Esophagus muscularis mucosa (tissue), 3 donors: ENCODE data around the gene DES.

Experiments used
- POLR2A ChIP-seq: fragments of 450-650 bp; IDR thresholded peaks from one replicate; pipeline ENCODE4 v1.6.1; 2017; ENCODE audit warnings: antibody characterized with exemption, moderate library complexity, mild to moderate bottlenecking, low read depth
- TF ChIP-seq, protein P1 (sequence below), 3 experiments: fragments of 200-600 bp in 2 of 3; fragments of 450-650 bp in 1 of 3; sonication (generic) in 2 of 3; IDR thresholded peaks; one replicate each; pipeline ENCODE4 v1.5.1; 2017 to 2019; ENCODE audit warnings: antibody characterized with exemption in 3 of 3, mild to moderate bottlenecking in 2 of 3, moderate library complexity in 1 of 3

DNA sequence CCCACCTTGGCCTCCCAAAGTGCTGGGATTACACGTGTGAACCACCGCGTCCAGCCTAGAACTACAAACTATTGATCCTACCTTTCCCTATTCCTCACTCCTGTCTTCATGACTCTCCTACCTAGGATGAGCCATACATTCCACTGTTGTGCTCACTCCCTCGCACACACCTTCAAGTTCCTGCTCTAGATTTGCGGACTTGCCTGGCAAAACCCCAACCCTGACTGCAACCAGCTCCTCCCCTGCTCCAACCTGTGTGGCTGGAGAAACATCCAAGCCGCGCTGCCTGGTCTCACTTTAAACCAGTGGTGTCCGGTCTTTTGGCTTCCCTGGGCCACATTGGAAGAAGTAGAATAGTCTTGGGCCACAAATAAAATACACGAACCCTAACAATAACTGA is 25.4 kb upstream of the DES start:
- TF ChIP-seq POLR2A, result no peak
- TF ChIP-seq, protein P1, sequence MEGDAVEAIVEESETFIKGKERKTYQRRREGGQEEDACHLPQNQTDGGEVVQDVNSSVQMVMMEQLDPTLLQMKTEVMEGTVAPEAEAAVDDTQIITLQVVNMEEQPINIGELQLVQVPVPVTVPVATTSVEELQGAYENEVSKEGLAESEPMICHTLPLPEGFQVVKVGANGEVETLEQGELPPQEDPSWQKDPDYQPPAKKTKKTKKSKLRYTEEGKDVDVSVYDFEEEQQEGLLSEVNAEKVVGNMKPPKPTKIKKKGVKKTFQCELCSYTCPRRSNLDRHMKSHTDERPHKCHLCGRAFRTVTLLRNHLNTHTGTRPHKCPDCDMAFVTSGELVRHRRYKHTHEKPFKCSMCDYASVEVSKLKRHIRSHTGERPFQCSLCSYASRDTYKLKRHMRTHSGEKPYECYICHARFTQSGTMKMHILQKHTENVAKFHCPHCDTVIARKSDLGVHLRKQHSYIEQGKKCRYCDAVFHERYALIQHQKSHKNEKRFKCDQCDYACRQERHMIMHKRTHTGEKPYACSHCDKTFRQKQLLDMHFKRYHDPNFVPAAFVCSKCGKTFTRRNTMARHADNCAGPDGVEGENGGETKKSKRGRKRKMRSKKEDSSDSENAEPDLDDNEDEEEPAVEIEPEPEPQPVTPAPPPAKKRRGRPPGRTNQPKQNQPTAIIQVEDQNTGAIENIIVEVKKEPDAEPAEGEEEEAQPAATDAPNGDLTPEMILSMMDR (IDR thresholded peaks at IDR 0.05), result no peak
